GM10248 (cell line): ENCODE measurements around the gene TMEM132A.
A peak's percentile ranks its signal among the peaks of the same experiment; 100 is the strongest.
"Not testable (repeated sequence)": the region's sequence is repeated elsewhere in the genome, so short reads cannot be mapped to it uniquely, and the experiment has no call there.

Source experiments
- CTCF ChIA-PET: fragments of 300-600 bp; sonication (Branson Sonifier 250); formaldehyde crosslinking; extraction: SDS; loops from one replicate; lab custom pipeline; 2021; ENCODE audit warnings: antibody characterized with exemption; lab: Yijun Ruan, JAX
- POLR2A ChIA-PET: fragments of 350-650 bp; sonication (Branson Sonifier 250); formaldehyde crosslinking; extraction: SDS; loops from one replicate; lab custom pipeline; 2020; ENCODE audit warnings: antibody characterized with exemption; lab: Yijun Ruan, JAX
- DNase-seq: peaks from one replicate; pipeline ENCODE4 v3.0.0; 2012; ENCODE audit errors: extremely low spot score
- TF ChIP-seq, protein P1 (sequence below): IDR thresholded peaks from 2 replicates; pipeline ENCODE4 v1.5.1; 2012; ENCODE audit warnings: mild to moderate bottlenecking, low read depth; ENCODE audit errors: extremely low read depth, missing control alignments, control extremely low read depth

Gene TMEM132A

DNA sequence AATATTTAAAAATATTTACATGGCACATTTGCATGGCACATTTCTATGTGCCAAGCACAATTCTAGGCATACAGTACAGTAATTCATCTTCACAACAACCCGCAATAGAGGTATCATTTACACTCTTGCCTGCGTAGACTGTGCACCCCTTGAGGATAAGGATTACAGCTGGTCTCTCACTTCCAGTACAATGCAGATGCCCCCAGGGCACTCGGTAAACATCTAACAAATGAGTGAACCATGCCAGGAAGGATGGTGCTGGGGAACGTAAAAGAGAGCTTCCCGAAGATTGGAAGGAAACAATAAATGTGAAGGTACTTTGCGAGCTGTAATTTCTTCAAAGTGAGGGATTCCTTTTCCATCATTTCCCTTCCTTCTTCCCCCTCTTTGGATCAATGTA is 19.2 kb upstream of the TMEM132A start:
- TF ChIP-seq, protein P1, sequence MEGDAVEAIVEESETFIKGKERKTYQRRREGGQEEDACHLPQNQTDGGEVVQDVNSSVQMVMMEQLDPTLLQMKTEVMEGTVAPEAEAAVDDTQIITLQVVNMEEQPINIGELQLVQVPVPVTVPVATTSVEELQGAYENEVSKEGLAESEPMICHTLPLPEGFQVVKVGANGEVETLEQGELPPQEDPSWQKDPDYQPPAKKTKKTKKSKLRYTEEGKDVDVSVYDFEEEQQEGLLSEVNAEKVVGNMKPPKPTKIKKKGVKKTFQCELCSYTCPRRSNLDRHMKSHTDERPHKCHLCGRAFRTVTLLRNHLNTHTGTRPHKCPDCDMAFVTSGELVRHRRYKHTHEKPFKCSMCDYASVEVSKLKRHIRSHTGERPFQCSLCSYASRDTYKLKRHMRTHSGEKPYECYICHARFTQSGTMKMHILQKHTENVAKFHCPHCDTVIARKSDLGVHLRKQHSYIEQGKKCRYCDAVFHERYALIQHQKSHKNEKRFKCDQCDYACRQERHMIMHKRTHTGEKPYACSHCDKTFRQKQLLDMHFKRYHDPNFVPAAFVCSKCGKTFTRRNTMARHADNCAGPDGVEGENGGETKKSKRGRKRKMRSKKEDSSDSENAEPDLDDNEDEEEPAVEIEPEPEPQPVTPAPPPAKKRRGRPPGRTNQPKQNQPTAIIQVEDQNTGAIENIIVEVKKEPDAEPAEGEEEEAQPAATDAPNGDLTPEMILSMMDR: no peak
- ChIA-PET CTCF (interaction anchor here (0.8 to 14.0 kb wide), 10 partner anchors 9 to 142 kb away, joined by 3 to 157 read pairs (median 16); partner anchors contain the start of genes PTGDR2 and TMEM109), POLR2A (interaction anchor here (0.6 to 0.8 kb wide), 3 partner anchors 9 to 391 kb away, joined by 3 to 5 read pairs (median 4); partner anchors contain the start of gene TMEM109)
- DNase-seq: no peak

DNA sequence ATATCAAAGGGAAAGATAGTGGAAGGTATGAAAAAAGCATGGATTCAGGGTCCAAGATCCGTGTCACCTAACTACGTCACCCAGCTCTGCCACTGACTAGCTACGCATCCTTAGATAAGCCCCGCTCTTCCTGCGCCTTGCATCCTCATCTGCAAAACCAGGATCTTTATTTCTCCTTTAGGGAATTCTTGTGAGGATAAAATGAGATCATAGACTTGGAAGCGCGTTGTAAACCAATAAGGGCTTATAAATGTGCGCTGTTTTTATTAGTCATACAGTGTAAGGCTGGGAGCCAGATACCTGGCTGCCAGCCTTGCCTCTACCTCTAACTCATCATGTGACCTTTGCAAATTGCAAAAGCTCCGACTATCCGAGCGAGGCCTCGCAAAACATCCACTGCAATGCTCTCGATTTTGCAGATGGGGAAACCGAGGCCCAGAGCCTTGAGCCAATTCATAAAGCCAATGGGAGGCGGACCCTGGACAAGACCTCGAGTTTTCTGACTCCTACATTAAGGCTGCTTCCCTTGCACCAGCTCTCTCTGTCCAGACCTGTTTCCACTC is 18.6 kb upstream of the TMEM132A start:
- DNase-seq: no peak
- CTCF ChIA-PET: interaction anchor here (0.8 to 14.0 kb wide), 10 partner anchors 9 to 142 kb away, joined by 3 to 157 read pairs (median 16); partner anchors contain the start of genes PTGDR2 and TMEM109
- TF ChIP-seq, protein P1: no peak
- POLR2A ChIA-PET: interaction anchor here (0.6 kb wide), 1 partner anchor 45 kb away, joined by 4 read pairs; no protein-coding TSS in a partner anchor

DNA sequence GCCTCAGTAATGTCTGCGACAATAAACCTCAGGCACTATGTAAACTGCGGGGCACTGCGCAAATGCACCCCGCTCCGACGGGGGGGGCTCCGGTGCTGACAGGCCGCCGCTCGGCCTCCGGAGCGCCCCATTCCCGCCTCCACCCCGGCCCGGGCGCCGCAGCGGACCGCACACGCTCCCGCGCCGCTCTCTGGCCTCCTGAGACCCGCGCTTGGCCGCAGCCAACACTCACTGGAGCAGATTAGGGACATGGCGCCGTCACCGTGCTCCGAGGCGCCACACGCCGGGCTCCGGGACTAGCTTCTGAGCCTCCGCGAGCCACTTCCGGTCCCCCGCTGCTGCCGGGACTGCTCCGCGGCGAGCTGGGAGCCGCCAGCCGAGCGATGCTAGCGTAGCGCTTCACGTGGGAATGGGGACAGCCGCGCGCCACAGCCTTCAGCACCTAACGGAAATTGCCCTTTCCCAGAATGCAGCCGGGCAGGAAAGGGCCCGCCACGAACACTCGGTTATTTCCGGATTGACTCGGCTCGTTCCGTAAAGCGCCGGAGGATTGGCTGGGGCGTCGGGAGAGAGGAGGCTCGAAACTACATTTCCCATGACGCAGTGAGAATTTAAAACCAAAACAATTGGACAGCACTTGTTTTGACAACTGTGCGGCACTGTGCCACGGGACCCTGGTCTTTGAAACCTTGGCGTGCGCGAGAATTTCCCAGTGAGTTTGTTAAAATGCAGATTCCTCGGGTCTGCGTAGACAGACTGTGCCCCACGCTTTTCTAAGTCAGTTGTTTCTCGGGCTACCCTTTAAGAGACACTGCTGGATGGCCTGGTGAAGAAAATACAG is 17.9 kb upstream of the TMEM132A start, which contains the start of gene PRPF19:
Gene PRPF19 (minus strand): TSS at position 454 of the 841 bp plus-strand sequence. CDS start 203 bp downstream, at position 251.
- CTCF ChIA-PET: interaction anchor here (0.7 to 14.0 kb wide), 8 partner anchors 7 to 223 kb away, joined by 3 to 157 read pairs (median 18); partner anchors contain the start of gene TMEM109
- POLR2A ChIA-PET: no interaction called here
- TF ChIP-seq, protein P1: no peak
- peak; percentile 97 for DNase-seq

DNA sequence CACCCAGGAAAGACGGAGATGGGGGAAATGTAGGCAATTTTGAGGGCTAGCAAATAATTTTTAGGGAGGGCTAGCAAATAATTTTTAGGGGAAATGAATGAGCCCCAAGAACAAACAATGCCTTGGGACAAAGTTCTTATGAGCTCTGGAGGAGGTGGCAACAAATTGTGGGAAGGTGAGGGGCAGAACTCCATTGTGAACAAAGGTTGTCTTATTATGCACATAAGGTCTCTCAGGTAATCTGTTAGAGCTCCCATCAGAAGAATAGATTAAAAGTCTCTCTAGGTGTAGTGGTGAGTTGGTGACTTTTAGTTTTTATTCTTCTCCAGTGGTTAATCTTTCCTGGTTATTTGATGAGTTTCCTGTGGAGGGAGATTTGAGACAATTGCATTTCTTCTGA is 15.5 kb upstream of the TMEM132A start:
- ChIA-PET CTCF (interaction anchor here (3.5 kb wide), 1 partner anchor 10 kb away, joined by 18 read pairs; no protein-coding TSS in a partner anchor), POLR2A (no interaction called here)
- DNase-seq: no peak
- TF ChIP-seq, protein P1: no peak

DNA sequence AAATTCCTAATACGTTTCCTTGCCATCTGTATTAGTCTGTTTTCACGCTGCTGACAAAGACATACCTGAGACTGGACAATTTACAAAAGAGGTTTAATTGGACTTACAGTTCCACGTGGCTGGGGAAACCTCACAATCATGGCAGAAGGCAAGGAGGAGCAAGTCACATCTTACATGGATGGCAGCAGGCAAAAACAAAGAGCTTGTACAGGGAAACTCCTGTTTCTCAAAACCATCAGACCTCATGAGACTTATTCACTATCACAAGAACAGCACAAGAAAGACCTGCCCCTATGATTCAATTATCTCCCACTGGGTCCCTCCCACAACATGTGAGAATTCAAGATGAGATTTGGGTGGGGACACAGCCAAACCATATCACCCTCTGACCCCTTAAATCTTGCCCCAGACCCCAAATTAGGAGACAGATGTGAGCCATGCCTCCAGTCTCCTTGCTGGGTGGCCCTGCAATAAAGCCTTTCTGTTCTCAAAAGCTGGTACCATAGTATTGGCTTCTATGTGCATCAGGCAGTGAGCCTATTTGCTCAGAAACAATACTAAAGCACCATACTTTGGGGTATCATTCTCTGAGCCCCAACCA is 14.5 kb upstream of the TMEM132A start:
- DNase-seq, POLR2A ChIA-PET: not testable (repeated sequence)
- CTCF ChIA-PET: interaction anchor here (3.5 kb wide), 1 partner anchor 11 kb away, joined by 18 read pairs; no protein-coding TSS in a partner anchor

DNA sequence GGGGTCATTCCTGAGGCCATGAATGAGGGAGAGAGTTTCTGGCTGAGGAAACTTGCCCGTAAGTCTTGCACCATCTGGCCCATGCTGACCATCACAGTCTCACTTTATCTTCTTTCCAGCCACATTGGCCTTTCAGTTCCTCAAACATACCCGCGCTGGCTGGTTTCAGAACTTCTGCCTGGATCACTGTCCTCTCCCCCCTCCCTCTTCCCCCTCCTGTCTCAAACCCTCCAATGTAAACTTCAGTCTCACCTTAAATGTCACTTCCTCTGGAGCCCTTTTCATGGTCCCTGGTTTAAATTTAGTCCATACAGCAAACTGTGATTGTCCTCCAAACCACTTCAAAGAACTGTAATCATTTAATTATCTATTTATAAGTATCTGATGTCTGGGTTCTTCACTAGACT is 14.0 kb upstream of the TMEM132A start:
- CTCF ChIA-PET: interaction anchor here (3.5 kb wide), 1 partner anchor 11 kb away, joined by 18 read pairs; no protein-coding TSS in a partner anchor
- POLR2A ChIA-PET: no interaction called here
- TF ChIP-seq, protein P1: no peak
- peak; percentile 68 for DNase-seq
